Spleen (tissue), 11 donors: ENCODE data around the gene ZNF451. TPM values are rescaled to one million over a fixed set of nuclear protein-coding genes. Genes with fewer than 3 reads are reported as not detected.
"Not testable (repeated sequence)": the region's sequence is repeated elsewhere in the genome, so short reads cannot be mapped to it uniquely, and the experiment has no call there.

Experiments
- DNase-seq: peaks from one replicate; pipeline ENCODE4 v3.0.0-alpha.2; 2020
- H3K27ac ChIP-seq, 8 donors: fragments of 200-600 bp; sonication (generic) in 7 of 8; 1 replicate in 4 of 8; 2 replicates in 4 of 8; pipeline versions ENCODE4 v1.5.0 to v1.8.0; 2016 to 2021; ENCODE audit warnings: inconsistent platforms in 4 of 8, mild to moderate bottlenecking in 4 of 8, moderate library complexity in 1 of 8
- H3K27me3 ChIP-seq, 7 donors: fragments of 200-600 bp; sonication (generic) in 6 of 7; replicated peaks in 1 of 7; 1 replicate in 4 of 7; 2 replicates in 3 of 7; pipeline versions ENCODE4 v1.5.0 to v1.8.0; 2016 to 2021; ENCODE audit warnings: inconsistent platforms in 3 of 7, mild to moderate bottlenecking in 1 of 7
- H3K36me3 ChIP-seq, 6 donors: fragments of 200-600 bp; sonication (generic) in 5 of 6; 1 replicate in 4 of 6; 2 replicates in 2 of 6; pipeline versions ENCODE4 v1.5.0 to v1.8.0; 2016 to 2021; ENCODE audit warnings: inconsistent platforms in 2 of 6
- H3K4me1 ChIP-seq, 6 donors: fragments of 200-600 bp; sonication (generic) in 5 of 6; 1 replicate in 3 of 6; 2 replicates in 3 of 6; pipeline versions ENCODE4 v1.5.0 to v1.8.0; 2016 to 2021; ENCODE audit warnings: inconsistent platforms in 3 of 6
- H3K4me3 ChIP-seq, 8 donors: fragments of 200-600 bp; sonication (generic) in 7 of 8; 1 replicate in 4 of 8; 2 replicates in 4 of 8; pipeline versions ENCODE4 v1.5.0 to v1.8.0; 2016 to 2021; ENCODE audit warnings: inconsistent platforms in 4 of 8, mild to moderate bottlenecking in 4 of 8, moderate library complexity in 2 of 8
- H3K9me3 ChIP-seq, 8 donors: fragments of 200-600 bp; sonication (generic) in 7 of 8; 1 replicate in 4 of 8; 2 replicates in 4 of 8; pipeline versions ENCODE4 v1.5.0 to v1.8.0; 2016 to 2021; ENCODE audit warnings: inconsistent platforms in 4 of 8
- CTCF ChIP-seq, 11 experiments: fragments of 200-600 bp in 7 of 11; fragments of 450-650 bp in 4 of 11; sonication (generic) in 4 of 11; IDR thresholded peaks in 8 of 11; conservative IDR thresholded peaks in 3 of 11; 1 replicate in 7 of 11; 2 replicates in 4 of 11; pipeline versions ENCODE4 v1.4.0 to v1.8.0; 2016 to 2021; ENCODE audit warnings: antibody characterized with exemption in 11 of 11, inconsistent platforms in 4 of 11, mild to moderate bottlenecking in 1 of 11
- POLR2A ChIP-seq, 3 donors: fragments of 450-650 bp; IDR thresholded peaks; one replicate each; pipeline ENCODE4 v1.5.1; 2017; ENCODE audit warnings: antibody characterized with exemption in 3 of 3, mild to moderate bottlenecking in 1 of 3
- POLR2AphosphoS5 ChIP-seq, 3 donors: sonication (generic); formaldehyde crosslinking; IDR thresholded peaks; one replicate each; pipeline ENCODE4 v1.5.1; 2017; ENCODE audit warnings: antibody characterized with exemption in 3 of 3
- WGBS, 5 donors: extraction: QIAGEN DNeasy Blood & Tissue Kit in 3 of 5; methylation state at CpG; one replicate each; pipeline versions ENCODE4 v1.1.5 to v1.1.7; 2013 to 2018; 5-methylcytosine and 5-hydroxymethylcytosine counted together
- intact Hi-C: fragments of 100-400 bp; cut with DNase I; formaldehyde crosslinking; loops from one replicate; pipeline ENCODE4 v1.15.0; 2023; ENCODE audit warnings: low total_unique reads
- polyA plus RNA-seq, 3 donors: library from polyadenylated mRNA; stranded (reverse); fragments of 200-250 nt; gene quantifications; one replicate each; pipeline ENCODE4 v1.2.1, GENCODE V29; 2013
- total RNA-seq, 7 donors: library from RNA; depleted of rRNA in 3 of 7; stranded (reverse); fragments of >200 nt in 3 of 7; fragmentation: NEBNext Ultra II Directional in 4 of 7; extraction: Animal tissue kit (Norgen Biotek cat#: 25700) in 4 of 7; gene quantifications; one replicate each; pipeline versions ENCODE4 v1.1.0 to v1.2.1, GENCODE V29; 2016 to 2021
- donor health status: healthy with polysubstance abuse.
- donor health status: DM: no; HTN: no; CAD: no; lungs with moderate emphysema.
- donor health status: DM: no; HTN: no; CAD: no.
- donor health status: Bipolar disorder and iron deficiency.
- donor health status: healthy.
- donor health status: DM: no; HTN: no; CAD: no.
- donor health status: DM: yes; HTN: yes; CAD: no.

Gene ZNF451
- total and polyA plus RNA-seq, 10 donors: 11.1 to 117 (median 72.1) TPM

GRCh38 chr6:57087916-57088315 is 2.1 kb upstream of the ZNF451 start:
- intact Hi-C loops: no loop called here
- H3K4me1 ChIP-seq: peaks cover 16 to 26% (median 22%) of the 10 kb centered on the region in 6 donors

GRCh38 chr6:57089265-57089664 is 723 bp upstream of the ZNF451 start:
- 54 to 72% (median 68%) methylated on average over 3 of the region's 3 CpGs for WGBS, 5 donors
- H3K27me3 ChIP-seq: no peaks in the 10 kb centered on the region
- peak overlapping the region in 7 of 8 donors; percentile 52 to 72 (median 56) for H3K4me3 ChIP-seq
- H3K9me3 ChIP-seq: no peaks in the 10 kb centered on the region
- intact Hi-C loops: no loop called here
- peaks cover 0 to 24% (median 0%) of the 10 kb centered on the region in 6 donors for H3K36me3 ChIP-seq
- peak overlapping the region in 7 of 8 donors; percentile 84 to 89 (median 88) for H3K27ac ChIP-seq
- DNase-seq: no peak
- peaks cover 26 to 39% (median 36%) of the 10 kb centered on the region in 6 donors for H3K4me1 ChIP-seq
- TF ChIP-seq CTCF (IDR thresholded peaks at IDR 0.05 in 8 of 11, conservative IDR thresholded peaks at IDR 0.05 in 3 of 11) (no peak), POLR2A (IDR thresholded peaks at IDR 0.05) (no peak), POLR2AphosphoS5 (IDR thresholded peaks at IDR 0.05) (no peak)

More at GRCh38 chr6:57087916-57088315, 2.1 kb upstream of the ZNF451 start:
- Histone ChIP-seq H3K9me3 (no peaks in the 10 kb centered on the region), H3K27ac (no peak overlapping the region), H3K27me3 (no peaks in the 10 kb centered on the region), H3K4me3 (no peak overlapping the region), H3K36me3 (peaks cover 0 to 12% (median 0%) of the 10 kb centered on the region in 6 donors)
- no peak for DNase-seq
- 60 to 81% (median 69%) methylated on average over 4 of the region's 4 CpGs for WGBS, 5 donors
- TF ChIP-seq POLR2AphosphoS5 (IDR thresholded peaks at IDR 0.05): no peak
- no peak for TF ChIP-seq CTCF (IDR thresholded peaks at IDR 0.05 in 8 of 11, conservative IDR thresholded peaks at IDR 0.05 in 3 of 11)
- TF ChIP-seq POLR2A (IDR thresholded peaks at IDR 0.05): no peak

GRCh38 chr6:57090458-57091067 is 575 bp downstream of the ZNF451 start:
- H3K4me1 ChIP-seq: peaks cover 30 to 52% (median 44%) of the 10 kb centered on the region in 6 donors
- H3K4me3 ChIP-seq: peak overlapping the region in 4 of 8 donors; percentile 54 to 72 (median 56)
- H3K9me3 ChIP-seq, intact Hi-C loops, DNase-seq, H3K27me3 ChIP-seq: not testable (repeated sequence)
- H3K27ac ChIP-seq: peak overlapping the region in 5 of 8 donors; percentile 84 to 89 (median 88)
- H3K36me3 ChIP-seq: peaks cover 0 to 28% (median 0%) of the 10 kb centered on the region in 6 donors
- no CpG with 5 or more reads among the region's 27 CpGs for WGBS, 5 donors

GRCh38 chr6:57091375-57091774 is 1.4 kb downstream of the ZNF451 start:
- Histone ChIP-seq H3K36me3 (peaks cover 0 to 30% (median 0%) of the 10 kb centered on the region in 6 donors), H3K27ac (peak overlapping the region in 1 of 8 donors; percentile 27), H3K4me3 (peak overlapping the region in 1 of 8 donors; percentile 40), H3K4me1 (peaks cover 30 to 58% (median 45%) of the 10 kb centered on the region in 6 donors)
- intact Hi-C loops, DNase-seq, H3K27me3 ChIP-seq, H3K9me3 ChIP-seq: not testable (repeated sequence)
- 84 to 96% (median 88%) methylated on average over 6 to 7 of the region's 7 CpGs for WGBS, 5 donors

- Histone ChIP-seq H3K4me3 (no peak overlapping the region), H3K36me3 (peaks cover under 1 to 59% (median 15%) of the 10 kb centered on the region in 6 donors), H3K4me1 (peaks cover 25 to 73% (median 50%) of the 10 kb centered on the region in 6 donors), H3K9me3 (no peaks in the 10 kb centered on the region), H3K27ac (no peak overlapping the region), H3K27me3 (no peaks in the 10 kb centered on the region)
- intact Hi-C loops: no loop called here
- TF ChIP-seq POLR2AphosphoS5 (IDR thresholded peaks at IDR 0.05) (no peak), CTCF (IDR thresholded peaks at IDR 0.05 in 8 of 11, conservative IDR thresholded peaks at IDR 0.05 in 3 of 11) (no peak), POLR2A (IDR thresholded peaks at IDR 0.05) (no peak)
- DNase-seq: no peak
- WGBS, 5 donors: 91 to 100% (median 95%) methylated on average over 1 of the region's 1 CpG
These were observed 4.7 kb downstream of the ZNF451 start for GRCh38 chr6:57094689-57095088.
